Brain microvascular endothelial cell (primary cell): Measurements from ENCODE around the gene UMPS.

ENCODE experiments used
- DNase-seq: peaks from one replicate; pipeline ENCODE4 v3.0.0-alpha.2; 2020
- H3K27ac ChIP-seq: fragments of 250-450 bp; sonication (Bioruptor Pico); 2 replicates; pipeline ENCODE4 v1.5.1; 2020; ENCODE audit warnings: mild to moderate bottlenecking, moderate library complexity
- H3K27me3 ChIP-seq: fragments of 250-450 bp; sonication (Bioruptor Pico); replicated peaks from 2 replicates; pipeline ENCODE4 v1.5.1; 2020; ENCODE audit warnings: mild to moderate bottlenecking
- H3K36me3 ChIP-seq: fragments of 250-450 bp; sonication (Bioruptor Pico); replicated peaks from 2 replicates; pipeline ENCODE4 v1.5.1; 2020; ENCODE audit warnings: mild to moderate bottlenecking
- H3K4me3 ChIP-seq: 2 replicates; pipeline ENCODE4 v1.5.1; 2011; ENCODE audit warnings: low read depth, mild to moderate bottlenecking, control low read depth, low read length, moderate library complexity
- in situ Hi-C: cut with HindIII; loops from 2 replicates; pipeline ENCODE4 v1.10.0; 2017; ENCODE audit warnings: low sequenced_read_pairs, low pct_ligation_motif_present
- TF ChIP-seq, protein P1 (sequence below): IDR thresholded peaks from 2 replicates; pipeline ENCODE4 v1.5.1; 2011; ENCODE audit warnings: low read depth, mild to moderate bottlenecking, moderate library complexity, low read length, control low read depth, inconsistent platforms; ENCODE audit errors: missing control alignments

UMPS gene

DNA sequence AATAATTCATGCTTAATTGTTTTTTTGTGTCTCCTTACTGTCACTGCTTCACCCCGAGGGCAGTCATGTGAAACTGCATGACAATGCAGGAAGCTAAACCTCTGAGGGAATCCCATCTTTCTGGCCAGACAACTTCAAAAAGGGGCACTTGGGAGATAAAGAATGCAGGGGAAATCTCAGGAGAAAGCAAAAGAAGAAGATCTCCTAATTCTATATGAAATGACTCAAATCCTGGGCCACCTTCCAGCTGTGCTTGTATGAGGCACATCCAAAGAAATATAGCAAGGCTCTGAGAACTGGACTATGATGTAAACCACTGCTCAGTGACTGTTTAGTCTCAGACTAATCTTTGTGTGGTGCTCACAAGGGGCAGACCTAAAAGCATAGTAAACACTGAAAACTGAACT, 22.6 kb upstream of the UMPS start:
- H3K27ac ChIP-seq = peak overlapping the region; percentile 43
- DNase-seq = peak; percentile 87
- in situ Hi-C loops = no loop called here
- no peaks in the 10 kb centered on the region for H3K27me3 ChIP-seq
- no peak overlapping the region for H3K4me3 ChIP-seq
- TF ChIP-seq, protein P1, sequence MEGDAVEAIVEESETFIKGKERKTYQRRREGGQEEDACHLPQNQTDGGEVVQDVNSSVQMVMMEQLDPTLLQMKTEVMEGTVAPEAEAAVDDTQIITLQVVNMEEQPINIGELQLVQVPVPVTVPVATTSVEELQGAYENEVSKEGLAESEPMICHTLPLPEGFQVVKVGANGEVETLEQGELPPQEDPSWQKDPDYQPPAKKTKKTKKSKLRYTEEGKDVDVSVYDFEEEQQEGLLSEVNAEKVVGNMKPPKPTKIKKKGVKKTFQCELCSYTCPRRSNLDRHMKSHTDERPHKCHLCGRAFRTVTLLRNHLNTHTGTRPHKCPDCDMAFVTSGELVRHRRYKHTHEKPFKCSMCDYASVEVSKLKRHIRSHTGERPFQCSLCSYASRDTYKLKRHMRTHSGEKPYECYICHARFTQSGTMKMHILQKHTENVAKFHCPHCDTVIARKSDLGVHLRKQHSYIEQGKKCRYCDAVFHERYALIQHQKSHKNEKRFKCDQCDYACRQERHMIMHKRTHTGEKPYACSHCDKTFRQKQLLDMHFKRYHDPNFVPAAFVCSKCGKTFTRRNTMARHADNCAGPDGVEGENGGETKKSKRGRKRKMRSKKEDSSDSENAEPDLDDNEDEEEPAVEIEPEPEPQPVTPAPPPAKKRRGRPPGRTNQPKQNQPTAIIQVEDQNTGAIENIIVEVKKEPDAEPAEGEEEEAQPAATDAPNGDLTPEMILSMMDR = no peak
- no peaks in the 10 kb centered on the region for H3K36me3 ChIP-seq

DNA sequence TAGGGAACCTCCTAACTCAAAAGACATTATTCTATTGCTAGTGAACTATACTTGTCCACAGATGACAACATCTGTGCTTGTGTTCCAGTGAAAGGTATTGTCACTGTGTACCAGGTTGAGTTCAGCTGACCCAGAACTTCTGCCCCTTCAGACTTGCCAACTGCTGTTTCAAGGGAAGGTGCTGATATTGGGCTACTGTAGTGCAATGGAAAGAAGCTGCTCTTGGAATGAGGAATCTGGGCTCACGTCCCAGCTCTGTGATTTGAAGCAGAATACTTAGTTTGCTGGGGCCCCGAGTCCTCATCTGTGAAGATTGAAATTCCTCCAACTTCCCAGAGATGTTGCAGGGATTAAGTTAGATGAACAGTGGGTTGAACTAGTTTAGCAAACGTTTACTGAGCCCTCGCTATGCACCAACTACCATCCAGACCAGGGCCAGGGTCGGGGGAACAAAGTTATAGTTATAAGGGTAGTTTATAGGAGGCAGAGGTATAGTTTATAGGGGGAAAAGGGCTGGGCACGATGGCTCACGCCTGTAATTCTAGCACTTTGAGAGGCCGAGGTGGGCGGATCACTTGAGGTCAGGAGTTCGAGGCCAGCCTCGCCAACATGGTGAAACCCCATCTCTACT, 15.9 kb upstream of the UMPS start:
- H3K27me3 ChIP-seq = no peaks in the 10 kb centered on the region
- TF ChIP-seq, protein P1 = no peak
- in situ Hi-C loops = no loop called here
- no peak overlapping the region for H3K4me3 ChIP-seq
- no peak for DNase-seq
- peaks cover 3% of the 10 kb centered on the region for H3K36me3 ChIP-seq
- no peak overlapping the region for H3K27ac ChIP-seq

DNA sequence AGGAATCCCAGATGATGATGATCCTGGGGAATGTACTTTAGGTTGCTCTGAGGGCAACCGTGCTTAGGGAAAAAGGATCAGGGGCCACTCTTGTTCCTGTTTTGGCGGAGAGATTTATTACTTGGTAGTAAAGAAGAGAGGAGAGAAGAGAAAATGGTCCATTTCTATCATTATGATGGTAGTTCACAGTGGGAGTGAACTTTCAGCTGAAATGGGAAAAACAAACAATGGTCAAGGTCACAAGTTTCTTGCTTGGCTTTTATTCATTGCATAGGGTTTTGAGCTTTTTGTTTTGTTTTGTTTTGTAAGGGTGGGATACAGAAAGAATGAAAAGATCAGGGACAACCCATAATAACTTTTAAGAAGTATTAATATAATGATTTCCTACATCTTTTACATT, 7.7 kb upstream of the UMPS start:
- Histone ChIP-seq H3K27ac (no peak overlapping the region), H3K36me3 (peaks cover 5% of the 10 kb centered on the region), H3K4me3 (no peak overlapping the region), H3K27me3 (no peaks in the 10 kb centered on the region)
- no peak for DNase-seq
- in situ Hi-C loops = no loop called here
- TF ChIP-seq, protein P1 = no peak

DNA sequence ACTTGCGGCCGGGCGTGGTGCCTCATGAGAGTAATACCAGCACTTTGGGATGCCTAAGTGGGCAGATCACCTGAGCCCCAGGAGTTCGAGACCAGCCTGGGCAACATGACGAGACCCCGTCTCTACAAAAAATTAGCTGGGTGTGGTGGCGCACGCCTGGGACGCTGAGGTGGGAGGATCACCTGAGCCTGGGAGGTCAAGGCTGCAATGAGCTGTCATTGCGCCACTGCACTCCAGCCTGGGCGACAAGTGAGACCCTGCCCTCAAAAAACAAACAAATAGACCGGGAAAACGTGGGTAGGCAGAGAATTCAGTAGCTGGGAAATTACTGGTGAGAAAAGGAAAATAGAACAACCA, 667 bp downstream of the UMPS start:
- DNase-seq = no peak
- in situ Hi-C loops = no loop called here
- H3K27ac ChIP-seq = peak overlapping the region; percentile 85

DNA sequence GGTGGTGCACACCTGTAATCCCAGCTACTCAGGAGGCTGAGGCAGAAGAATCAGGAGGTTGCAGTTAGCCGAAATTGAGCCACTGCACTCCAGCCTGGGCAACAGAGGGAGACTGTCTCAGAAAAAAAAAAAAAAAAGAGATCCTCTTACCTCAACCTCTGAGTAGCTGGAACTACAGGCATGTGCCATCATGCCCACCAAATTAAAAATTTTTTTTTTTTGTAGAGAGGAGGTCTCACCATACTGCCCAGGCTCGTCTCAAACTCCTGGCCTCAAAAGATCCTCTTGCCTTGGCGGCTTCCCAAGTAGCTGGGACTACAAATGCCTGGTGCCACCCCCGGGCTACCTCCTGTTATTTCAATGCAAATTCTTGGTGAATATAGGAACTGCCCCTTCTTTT, 1.5 kb downstream of the UMPS start:
- Histone ChIP-seq H3K4me3 (no peak overlapping the region), H3K36me3 (no peaks in the 10 kb centered on the region), H3K27ac (no peak overlapping the region), H3K27me3 (no peaks in the 10 kb centered on the region)
- TF ChIP-seq, protein P1 = no peak
- DNase-seq = no peak
- in situ Hi-C loops = no loop called here

More for the DNA sequence above, 667 bp downstream of the UMPS start:
- Histone ChIP-seq H3K27me3 (no peaks in the 10 kb centered on the region), H3K4me3 (peak overlapping the region; percentile 100), H3K36me3 (no peaks in the 10 kb centered on the region)
- TF ChIP-seq, protein P1 = no peak

DNA sequence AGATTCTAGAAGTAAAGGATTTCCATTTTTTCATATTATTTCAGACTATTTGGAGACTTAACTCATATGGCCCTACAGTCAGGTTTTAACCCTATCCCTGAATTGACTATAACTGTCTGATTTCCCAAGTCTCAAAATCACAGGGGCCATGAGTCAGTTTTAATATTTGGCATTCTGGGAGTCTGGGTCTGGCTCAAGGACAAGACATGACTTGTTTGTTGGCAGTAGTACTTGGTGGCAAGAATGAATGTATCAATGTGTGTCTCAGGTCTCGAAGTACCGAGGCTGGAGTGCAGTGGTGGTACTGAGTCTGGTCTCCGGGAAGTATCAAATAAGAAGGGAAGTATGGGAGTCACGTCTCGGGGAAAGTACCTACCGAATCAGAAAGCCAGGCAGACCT, 10.8 kb downstream of the UMPS start:
- in situ Hi-C loops = no loop called here
- no peaks in the 10 kb centered on the region for H3K27me3 ChIP-seq
- H3K27ac ChIP-seq = no peak overlapping the region
- no peak overlapping the region for H3K4me3 ChIP-seq
- peaks cover 38% of the 10 kb centered on the region for H3K36me3 ChIP-seq
- no peak for DNase-seq
- TF ChIP-seq, protein P1 = no peak
